Nephron (organoid): ENCODE results near the gene ZNF280B.
"Not testable (repeated sequence)": the region's sequence is repeated elsewhere in the genome, so short reads cannot be mapped to it uniquely, and the experiment has no call there.

Experiments used
- H3K27ac Mint-ChIP-seq, 3 experiments: 2 replicates each; pipeline ENCODE4 v1.8.0; 2020; ENCODE audit warnings: mixed read lengths in 3 of 3, mild to moderate bottlenecking in 2 of 3, moderate library complexity in 1 of 3
- H3K27me3 Mint-ChIP-seq: 2 replicates; pipeline ENCODE4 v1.8.0; 2021; ENCODE audit warnings: low read depth, mild to moderate bottlenecking, moderate library complexity, mixed read lengths
- H3K36me3 Mint-ChIP-seq: 2 replicates; pipeline ENCODE4 v1.8.0; 2020; ENCODE audit warnings: low read depth, mixed read lengths
- H3K4me1 Mint-ChIP-seq: 2 replicates; pipeline ENCODE4 v1.8.0; 2020; ENCODE audit warnings: mixed read lengths
- H3K4me3 Mint-ChIP-seq, 3 experiments: 2 replicates each; pipeline ENCODE4 v1.8.0; 2020; ENCODE audit warnings: mild to moderate bottlenecking in 3 of 3, mixed read lengths in 3 of 3, moderate library complexity in 2 of 3
- H3K9me3 Mint-ChIP-seq: 2 replicates; pipeline ENCODE4 v1.8.0; 2020; ENCODE audit warnings: mixed read lengths
- CTCF ChIP-seq, 3 experiments: fragments of 200-600 bp; sonication (generic); IDR thresholded peaks; one replicate each; pipeline ENCODE4 v1.5.0; 2021; ENCODE audit warnings: antibody characterized with exemption in 3 of 3; ENCODE audit not compliant: unreplicated experiment in 3 of 3

ZNF280B gene

GRCh38 chr22:22507743-22508273, 734 bp downstream of the ZNF280B start:
- TF ChIP-seq CTCF (IDR thresholded peaks at IDR 0.05; ENCODE audit: unreplicated experiment in 3 of 3), result no peak
- peaks cover 9% of the 10 kb centered on the region for H3K9me3 Mint-ChIP-seq
- peak overlapping the region; percentile 89 to 93 (median 93) for H3K4me3 Mint-ChIP-seq
- H3K36me3 Mint-ChIP-seq, result peaks cover 45% of the 10 kb centered on the region
- H3K4me1 Mint-ChIP-seq, result peaks cover 24% of the 10 kb centered on the region
- peaks cover 11% of the 10 kb centered on the region for H3K27me3 Mint-ChIP-seq
- peak overlapping the region; percentile 5 to 45 (median 13) for H3K27ac Mint-ChIP-seq

- H3K4me3 Mint-ChIP-seq, result peak overlapping the region; percentile 89 to 93 (median 93)
- H3K4me1 Mint-ChIP-seq, result peaks cover 16% of the 10 kb centered on the region
- H3K27me3 Mint-ChIP-seq, result peaks cover 4% of the 10 kb centered on the region
- H3K27ac Mint-ChIP-seq, result no peak overlapping the region
- TF ChIP-seq CTCF (IDR thresholded peaks at IDR 0.05; ENCODE audit: unreplicated experiment in 3 of 3), result no peak
- H3K36me3 Mint-ChIP-seq, result peaks cover 56% of the 10 kb centered on the region
- peaks cover 9% of the 10 kb centered on the region for H3K9me3 Mint-ChIP-seq
Observed at GRCh38 chr22:22506736-22507135, 1.8 kb downstream of the ZNF280B start.

GRCh38 chr22:22498267-22498666, 10.3 kb downstream of the ZNF280B start:
- peaks cover 69% of the 10 kb centered on the region for H3K36me3 Mint-ChIP-seq
- no peak for TF ChIP-seq CTCF (IDR thresholded peaks at IDR 0.05; ENCODE audit: unreplicated experiment in 3 of 3)
- H3K27ac Mint-ChIP-seq, result no peak overlapping the region
- H3K4me1 Mint-ChIP-seq, result no peaks in the 10 kb centered on the region
- no peaks in the 10 kb centered on the region for H3K9me3 Mint-ChIP-seq
- H3K27me3 Mint-ChIP-seq, result no peaks in the 10 kb centered on the region
- H3K4me3 Mint-ChIP-seq, result no peak overlapping the region

GRCh38 chr22:22491589-22491988, 17.0 kb downstream of the ZNF280B start:
- H3K27me3 Mint-ChIP-seq, H3K4me3 Mint-ChIP-seq, H3K9me3 Mint-ChIP-seq, H3K27ac Mint-ChIP-seq: not testable (repeated sequence)
- Mint-ChIP-seq H3K36me3 (peaks cover 59% of the 10 kb centered on the region), H3K4me1 (peaks cover 18% of the 10 kb centered on the region)

- peaks cover 37% of the 10 kb centered on the region for H3K4me1 Mint-ChIP-seq
- H3K27ac Mint-ChIP-seq, result no peak overlapping the region
Observed at GRCh38 chr22:22488736-22489135, 19.8 kb downstream of the ZNF280B start.

GRCh38 chr22:22487869-22488597, 20.5 kb downstream of the ZNF280B start:
- H3K36me3 Mint-ChIP-seq, result peaks cover 53% of the 10 kb centered on the region
- H3K4me1 Mint-ChIP-seq, result peaks cover 37% of the 10 kb centered on the region
- no peak for TF ChIP-seq CTCF (IDR thresholded peaks at IDR 0.05; ENCODE audit: unreplicated experiment in 3 of 3)
- H3K9me3 Mint-ChIP-seq, result no peaks in the 10 kb centered on the region
- H3K4me3 Mint-ChIP-seq, result no peak overlapping the region
- H3K27ac Mint-ChIP-seq, result peak overlapping the region in 1 of 3 experiments; percentile 25
- no peaks in the 10 kb centered on the region for H3K27me3 Mint-ChIP-seq

More at GRCh38 chr22:22488736-22489135, 19.8 kb downstream of the ZNF280B start:
- H3K27me3 Mint-ChIP-seq, result no peaks in the 10 kb centered on the region
- H3K4me3 Mint-ChIP-seq, result no peak overlapping the region
- TF ChIP-seq CTCF (IDR thresholded peaks at IDR 0.05; ENCODE audit: unreplicated experiment in 3 of 3), result no peak
- H3K9me3 Mint-ChIP-seq, result no peaks in the 10 kb centered on the region
- H3K36me3 Mint-ChIP-seq, result peaks cover 59% of the 10 kb centered on the region
